Measurements from ENCODE around the gene CRTAC1. TPM values are rescaled to one million over a fixed set of nuclear protein-coding genes. Genes with fewer than 3 reads are reported as not detected.

The CRTAC1 gene
- total RNA-seq, 1 donor from 2014 or later, result 2.0 TPM

- peak in 1 of 2 donors; percentile 15 for DNase-seq (ENCODE audit: low read depth in 2 of 2)
Measured at GRCh38 chr10:98030991-98031431, 590 bp upstream of the CRTAC1 start.

GRCh38 chr10:98029149-98030092, 1.0 kb downstream of the CRTAC1 start:
- DNase-seq (ENCODE audit: low read depth in 2 of 2), result no peak

GRCh38 chr10:98028168-98028770, 2.2 kb downstream of the CRTAC1 start:
- DNase-seq (ENCODE audit: low read depth in 2 of 2), result peak; percentile 57 to 65

GRCh38 chr10:98023024-98023423, 7.4 kb downstream of the CRTAC1 start:
- DNase-seq (ENCODE audit: low read depth in 2 of 2), result no peak

- no peak for DNase-seq (ENCODE audit: low read depth in 2 of 2)
Measured at GRCh38 chr10:98020784-98021183, 9.6 kb downstream of the CRTAC1 start.

- no peak for DNase-seq (ENCODE audit: low read depth in 2 of 2)
Measured at GRCh38 chr10:98020254-98020653, 10.2 kb downstream of the CRTAC1 start.

GRCh38 chr10:98019784-98020183, 10.6 kb downstream of the CRTAC1 start:
- DNase-seq (ENCODE audit: low read depth in 2 of 2), result no peak

GRCh38 chr10:98016772-98017475, 13.5 kb downstream of the CRTAC1 start:
- no peak for DNase-seq (ENCODE audit: low read depth in 2 of 2)

- no peak for DNase-seq (ENCODE audit: low read depth in 2 of 2)
Measured at GRCh38 chr10:98013776-98014175, 16.6 kb downstream of the CRTAC1 start.

GRCh38 chr10:98013122-98013521, 17.3 kb downstream of the CRTAC1 start:
- no peak for DNase-seq (ENCODE audit: low read depth in 2 of 2)

GRCh38 chr10:98012644-98013043, 17.8 kb downstream of the CRTAC1 start:
- no peak for DNase-seq (ENCODE audit: low read depth in 2 of 2)

- no peak for DNase-seq (ENCODE audit: low read depth in 2 of 2)
Measured at GRCh38 chr10:98010939-98011685, 19.3 kb downstream of the CRTAC1 start.

- no peak for DNase-seq (ENCODE audit: low read depth in 2 of 2)
Measured at GRCh38 chr10:98006266-98006665, 24.2 kb downstream of the CRTAC1 start.

GRCh38 chr10:98001736-98002135, 28.7 kb downstream of the CRTAC1 start:
- DNase-seq (ENCODE audit: low read depth in 2 of 2), result no peak

GRCh38 chr10:98000346-98000745, 30.1 kb downstream of the CRTAC1 start:
- no peak for DNase-seq (ENCODE audit: low read depth in 2 of 2)

GRCh38 chr10:97999923-98000248, 30.5 kb downstream of the CRTAC1 start:
- no peak for DNase-seq (ENCODE audit: low read depth in 2 of 2)

- DNase-seq (ENCODE audit: low read depth in 2 of 2), result no peak
Measured at GRCh38 chr10:97999066-97999922, 31.1 kb downstream of the CRTAC1 start.

- DNase-seq (ENCODE audit: low read depth in 2 of 2), result peak; percentile 38 to 42
Measured at GRCh38 chr10:97991871-97992270, 38.5 kb downstream of the CRTAC1 start.

- no peak for DNase-seq (ENCODE audit: low read depth in 2 of 2)
Measured at GRCh38 chr10:97981816-97982215, 48.6 kb downstream of the CRTAC1 start.

- DNase-seq (ENCODE audit: low read depth in 2 of 2), result no peak
Measured at GRCh38 chr10:97977673-97978072, 52.7 kb downstream of the CRTAC1 start.

- no peak for DNase-seq (ENCODE audit: low read depth in 2 of 2)
Measured at GRCh38 chr10:97975598-97975997, 54.8 kb downstream of the CRTAC1 start.
